HepG2 (cell line): ENCODE data around the gene KLRC2. TPM values are rescaled to one million over a fixed set of nuclear protein-coding genes. Genes with fewer than 3 reads are reported as not detected.

Experiments
- ATAC-seq: fragments of 200-7000 bp; cut with Tn5 transposase; 3 replicates; pipeline ENCODE4 v1.9.1; 2020; ENCODE audit warnings: mild to moderate bottlenecking, moderate library complexity
- BruUV-seq: library from RNA; stranded (reverse); fragments of 400-500 nt; replicated peaks from 2 replicates; lab custom pipeline; 2021; lab: Mats Ljungman, UMichigan
- CTCF ChIA-PET: fragments of 300-600 bp; formaldehyde crosslinking; extraction: SDS; loops from one replicate; lab custom pipeline; 2021; ENCODE audit warnings: low total read pairs, inconsistent platforms, low intra/inter-chr PET ratio; lab: Yijun Ruan, JAX
- POLR2A ChIA-PET: fragments of 350-600 bp; sonication (Branson Sonifier 250); formaldehyde crosslinking; loops from one replicate; lab custom pipeline; 2020; ENCODE audit warnings: antibody characterized with exemption, inconsistent platforms; lab: Yijun Ruan, JAX
- DNase-seq: peaks from one replicate; pipeline ENCODE4 v3.0.0-alpha.2; 2015; ENCODE audit warnings: low spot score
- FAIRE-seq: peaks from 3 replicates; lab custom pipeline; 2011; peaks lifted over from hg19 to GRCh38; lab: Jason Lieb, UNC
- H2AFZ ChIP-seq: one replicate; pipeline ENCODE4 v1.6.1; 2011; ENCODE audit warnings: low read length, inconsistent platforms
- H3K27ac ChIP-seq: fragments of 300-600 bp; 3 replicates; pipeline ENCODE4 v1.8.0; 2011; ENCODE audit warnings: mixed run types, mild to moderate bottlenecking, mixed read lengths, low read length, inconsistent platforms; ENCODE audit not compliant: insufficient read depth; ENCODE audit errors: extremely low read length
- H3K27me3 ChIP-seq, 2 experiments: fragments of 200-600 bp in 1 of 2; 2 replicates in 1 of 2; 3 replicates in 1 of 2; pipeline versions ENCODE4 v1.6.0 to v1.8.0; 2011; ENCODE audit warnings: low read length in 2 of 2, mild to moderate bottlenecking in 2 of 2, moderate library complexity in 2 of 2, inconsistent platforms in 1 of 2; ENCODE audit not compliant: insufficient read depth in 2 of 2, control insufficient read depth in 1 of 2
- H3K36me3 ChIP-seq, 2 experiments: fragments of 200-600 bp in 1 of 2; replicated peaks in 1 of 2; 2 replicates in 1 of 2; 3 replicates in 1 of 2; pipeline versions ENCODE4 v1.5.1 to v1.8.0; 2011; ENCODE audit warnings: low read length in 2 of 2, inconsistent platforms in 1 of 2; ENCODE audit not compliant: insufficient read depth in 2 of 2, control insufficient read depth in 1 of 2
- H3K4me1 ChIP-seq: 2 replicates; pipeline ENCODE4 v1.5.1; 2012; ENCODE audit warnings: low read length, inconsistent platforms; ENCODE audit not compliant: insufficient read depth
- H3K4me2 ChIP-seq: 2 replicates; pipeline ENCODE4 v1.6.0; 2011; ENCODE audit warnings: low read depth, low read length, inconsistent platforms
- H3K4me3 ChIP-seq, 3 experiments: fragments of 200-600 bp in 1 of 3; sonication (generic), shearing (Covaris generic) in 1 of 3; replicated peaks in 1 of 3; 2 replicates each; pipeline ENCODE4 v1.5.1; 2011 to 2016; ENCODE audit warnings: low read length in 3 of 3, inconsistent platforms in 2 of 3, low read depth in 2 of 3, mild to moderate bottlenecking in 2 of 3, control low read depth in 1 of 3, mixed read lengths in 1 of 3; ENCODE audit not compliant: insufficient read depth in 1 of 3
- H3K79me2 ChIP-seq: one replicate; pipeline ENCODE4 v1.6.1; 2011; ENCODE audit warnings: low read length, inconsistent platforms; ENCODE audit not compliant: insufficient read depth
- H3K9ac ChIP-seq: 2 replicates; pipeline ENCODE4 v1.6.0; 2011; ENCODE audit warnings: mild to moderate bottlenecking, low read depth, low read length, inconsistent platforms; ENCODE audit not compliant: insufficient read depth
- H3K9me3 ChIP-seq: 2 replicates; pipeline ENCODE4 v1.5.1; 2012; ENCODE audit warnings: mild to moderate bottlenecking, low read length
- H4K20me1 ChIP-seq: 2 replicates; pipeline ENCODE4 v1.6.0; 2011; ENCODE audit warnings: inconsistent platforms, mild to moderate bottlenecking, low read length, moderate library complexity; ENCODE audit not compliant: insufficient read depth
- ELF4 ChIP-seq: sonication (generic); formaldehyde crosslinking; IDR thresholded peaks from 2 replicates; pipeline ENCODE4 v1.5.0; 2020; ENCODE audit warnings: missing genetic modification reagents, mild to moderate bottlenecking, moderate library complexity, borderline replicate concordance
- ESRRA ChIP-seq: sonication (generic); formaldehyde crosslinking; IDR thresholded peaks from 2 replicates; pipeline ENCODE4 v1.5.1; 2020; ENCODE audit warnings: mild to moderate bottlenecking, low read depth, missing genetic modification reagents
- GZF1 ChIP-seq: sonication (generic); formaldehyde crosslinking; IDR thresholded peaks from 2 replicates; pipeline ENCODE4 v1.5.1; 2020; ENCODE audit warnings: mild to moderate bottlenecking, missing genetic modification reagents
- MTF2 ChIP-seq: sonication (generic); formaldehyde crosslinking; IDR thresholded peaks from 2 replicates; pipeline ENCODE4 v1.5.0; 2020; ENCODE audit warnings: missing genetic modification reagents, borderline replicate concordance
- MYNN ChIP-seq: sonication (generic); formaldehyde crosslinking; IDR thresholded peaks from 2 replicates; pipeline ENCODE4 v1.4.0; 2020; ENCODE audit warnings: mild to moderate bottlenecking, low read depth, missing genetic modification reagents
- PHF21A ChIP-seq: sonication (generic); formaldehyde crosslinking; IDR thresholded peaks from 2 replicates; pipeline ENCODE4 v1.5.0; 2020; ENCODE audit warnings: mild to moderate bottlenecking, missing genetic modification reagents
- SMC3 ChIP-seq: IDR thresholded peaks from 2 replicates; pipeline ENCODE4 v1.6.1; 2011; ENCODE audit warnings: low read length, improper control_type of control experiment
- ZNF160 ChIP-seq: sonication (generic); formaldehyde crosslinking; IDR thresholded peaks from 2 replicates; pipeline ENCODE4 v1.8.0; 2022; ENCODE audit warnings: mild to moderate bottlenecking, inconsistent platforms, missing genetic modification reagents
- ZNF550 ChIP-seq: sonication (generic); formaldehyde crosslinking; IDR thresholded peaks from 2 replicates; pipeline ENCODE4 v1.4.0; 2020; ENCODE audit warnings: mild to moderate bottlenecking, missing genetic modification reagents, borderline replicate concordance
- ZNF616 ChIP-seq: sonication (generic); formaldehyde crosslinking; IDR thresholded peaks from 2 replicates; pipeline ENCODE4 v1.5.0; 2020; ENCODE audit warnings: low read depth, mild to moderate bottlenecking, missing genetic modification reagents
- ZNF709 ChIP-seq: sonication (generic); formaldehyde crosslinking; IDR thresholded peaks from 2 replicates; pipeline ENCODE4 v1.5.0; 2020; ENCODE audit warnings: mild to moderate bottlenecking, missing genetic modification reagents
- ZNF776 ChIP-seq: sonication (generic); formaldehyde crosslinking; IDR thresholded peaks from 2 replicates; pipeline ENCODE4 v1.4.0; 2020; ENCODE audit warnings: mild to moderate bottlenecking, missing genetic modification reagents
- WGBS: methylation state at CpG from one replicate; pipeline ENCODE4 v1.1.6; 2017; ENCODE audit warnings: low lambda C conversion rate; 5-methylcytosine and 5-hydroxymethylcytosine counted together
- in situ Hi-C: cut with HindIII; loops from 2 replicates; pipeline ENCODE4 v1.10.0; 2017; ENCODE audit warnings: low pct_unique_long_range_greater_than_20kb; ENCODE audit not compliant: extremely low pct_ligation_motif_present
- intact Hi-C: fragments of 100-400 bp; cut with micrococcal nuclease; formaldehyde crosslinking; loops from one replicate; pipeline ENCODE4 v1.10.0; 2022; ENCODE audit not compliant: unreplicated experiment
- polyA plus RNA-seq, 8 experiments: library from polyadenylated mRNA; depleted of rRNA in 3 of 8; stranded (reverse) in 7 of 8; unstranded in 1 of 8; fragments of >200 nt; fragmentation: Illumina TruSeq in 4 of 8; extraction: Trizol in 4 of 8; gene quantifications; 2 replicates each; pipeline versions ENCODE4 v1.2.1 to v1.2.3, GENCODE V29; 2011 to 2016; ENCODE audit warnings: low read depth in 4 of 8, missing spikeins in 1 of 8, mixed read lengths in 1 of 8; ENCODE audit not compliant: insufficient read depth in 1 of 8
- total RNA-seq, 5 experiments: library from RNA; depleted of rRNA; stranded (reverse); fragments of >200 nt; fragmentation: Illumina TruSeq; extraction: Trizol; gene quantifications; 2 replicates each; pipeline ENCODE4 v1.2.3, GENCODE V29; 2016; ENCODE audit warnings: low read depth in 1 of 5
- TF ChIP-seq, protein P1 (sequence below): IDR thresholded peaks from 2 replicates; pipeline ENCODE4 v1.6.1; 2016; ENCODE audit warnings: mild to moderate bottlenecking, missing biosample characterization, missing genetic modification reagents
- TF ChIP-seq, protein P2 (sequence below): sonication (generic); formaldehyde crosslinking; IDR thresholded peaks from 2 replicates; pipeline ENCODE4 v1.8.1; 2023; ENCODE audit warnings: mild to moderate bottlenecking, missing genetic modification reagents, borderline replicate concordance
- TF ChIP-seq, protein P3 (sequence below): fragments of 450-650 bp; IDR thresholded peaks from 2 replicates; pipeline ENCODE4 v1.6.1; 2016

Gene KLRC2
- total and polyA plus RNA-seq, 2 of the 13 experiments (the other 11 are each of a cell fraction or from before 2014, with no cell fraction given), result 0.20 to 0.49 TPM

DNA sequence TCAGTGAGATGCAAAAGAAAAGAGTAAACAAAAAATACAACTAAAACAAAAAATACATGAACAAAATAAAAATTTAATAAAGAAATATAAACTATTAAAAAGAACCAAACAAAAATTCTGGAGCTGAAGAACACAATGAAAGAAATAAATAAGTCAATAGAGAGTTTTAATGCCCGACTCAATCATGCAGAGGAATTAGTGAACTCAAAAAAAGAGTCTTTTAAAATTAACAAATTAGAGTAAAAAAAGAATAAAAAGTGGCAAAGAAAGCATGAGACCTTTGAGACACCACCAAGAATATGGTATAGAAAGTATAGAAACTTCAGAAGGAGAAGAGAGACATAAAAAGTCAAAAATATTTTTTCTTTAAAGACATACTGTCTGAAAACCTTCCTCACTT is 20.0 kb upstream of the KLRC2 start (continued):
- TF ChIP-seq MYNN (CRISPR knock-in tag) (no peak), ESRRA (CRISPR knock-in tag) (no peak), ZNF776 (CRISPR knock-in tag) (no peak), ZNF709 (CRISPR knock-in tag) (no peak), PHF21A (CRISPR knock-in tag) (no peak), ZNF160 (CRISPR knock-in tag) (no peak), ZNF550 (CRISPR knock-in tag) (no peak), SMC3 (no peak), ZNF616 (no peak), ELF4 (CRISPR knock-in tag) (no peak)
- TF ChIP-seq, protein P1, sequence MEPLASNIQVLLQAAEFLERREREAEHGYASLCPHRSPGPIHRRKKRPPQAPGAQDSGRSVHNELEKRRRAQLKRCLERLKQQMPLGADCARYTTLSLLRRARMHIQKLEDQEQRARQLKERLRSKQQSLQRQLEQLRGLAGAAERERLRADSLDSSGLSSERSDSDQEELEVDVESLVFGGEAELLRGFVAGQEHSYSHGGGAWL (CRISPR knock-in tag), result no peak
- TF ChIP-seq, protein P2, sequence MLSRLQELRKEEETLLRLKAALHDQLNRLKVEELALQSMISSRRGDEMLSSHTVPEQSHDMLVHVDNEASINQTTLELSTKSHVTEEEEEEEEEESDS (CRISPR knock-in tag), result no peak

DNA sequence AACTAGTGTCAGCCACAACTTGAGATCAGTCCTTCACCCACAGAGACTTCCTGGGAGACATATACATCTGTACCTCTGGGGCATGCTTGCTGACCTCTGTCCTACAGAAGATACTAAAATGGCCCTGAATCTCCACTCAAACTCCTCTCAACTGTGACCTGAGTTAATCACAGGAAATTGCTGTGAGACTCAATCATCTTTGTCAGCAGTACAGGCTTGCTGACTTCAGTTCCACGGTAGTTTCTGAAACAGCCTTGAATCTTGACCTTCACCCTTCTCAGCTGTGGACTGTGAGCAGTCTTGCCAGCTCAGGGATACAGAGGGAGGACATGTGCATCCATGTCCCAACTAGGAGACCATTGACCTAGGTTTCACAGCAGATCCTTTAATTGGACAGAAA is 18.7 kb upstream of the KLRC2 start:
- Histone ChIP-seq H3K9ac (no peak overlapping the region), H3K9me3 (peaks cover 12% of the 10 kb centered on the region; the same call in 1 of the 2 replicates), H3K79me2 (no peaks in the 10 kb centered on the region), H3K27ac (no peak overlapping the region), H4K20me1 (no peaks in the 10 kb centered on the region), H3K4me3 (no peak overlapping the region), H3K4me1 (no peaks in the 10 kb centered on the region), H3K27me3 (no peaks in the 10 kb centered on the region), H3K4me2 (no peak overlapping the region), H3K36me3 (no peaks in the 10 kb centered on the region), H2AFZ (no peak overlapping the region)
- TF ChIP-seq, protein P3, sequence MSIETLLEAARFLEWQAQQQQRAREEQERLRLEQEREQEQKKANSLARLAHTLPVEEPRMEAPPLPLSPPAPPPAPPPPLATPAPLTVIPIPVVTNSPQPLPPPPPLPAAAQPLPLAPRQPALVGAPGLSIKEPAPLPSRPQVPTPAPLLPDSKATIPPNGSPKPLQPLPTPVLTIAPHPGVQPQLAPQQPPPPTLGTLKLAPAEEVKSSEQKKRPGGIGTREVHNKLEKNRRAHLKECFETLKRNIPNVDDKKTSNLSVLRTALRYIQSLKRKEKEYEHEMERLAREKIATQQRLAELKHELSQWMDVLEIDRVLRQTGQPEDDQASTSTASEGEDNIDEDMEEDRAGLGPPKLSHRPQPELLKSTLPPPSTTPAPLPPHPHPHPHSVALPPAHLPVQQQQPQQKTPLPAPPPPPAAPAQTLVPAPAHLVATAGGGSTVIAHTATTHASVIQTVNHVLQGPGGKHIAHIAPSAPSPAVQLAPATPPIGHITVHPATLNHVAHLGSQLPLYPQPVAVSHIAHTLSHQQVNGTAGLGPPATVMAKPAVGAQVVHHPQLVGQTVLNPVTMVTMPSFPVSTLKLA, result no peak
- TF ChIP-seq MTF2 (CRISPR knock-in tag) (no peak), GZF1 (CRISPR knock-in tag) (no peak)
- in situ Hi-C loops, result no loop called here
- FAIRE-seq, result no peak
- intact Hi-C loops, result no loop called here
- no TSS peak for BruUV-seq
- ATAC-seq, result no peak
- POLR2A ChIA-PET, result no interaction called here
- DNase-seq, result no peak
- no CpG with 5 or more reads among the region's 1 CpG for WGBS
- CTCF ChIA-PET, result no interaction called here
